ENCODE data around the gene GGCX.
"Not testable (repeated sequence)": the region's sequence is repeated elsewhere in the genome, so short reads cannot be mapped to it uniquely, and the experiment has no call there.

The GGCX gene

GRCh38 chr2:85549095-85549494 is 12.2 kb downstream of the GGCX start:
- Histone ChIP-seq H3K27ac (ENCODE audit: low read depth, low read length) (peak overlapping the region; percentile 75), H3K79me2 (ENCODE audit: control insufficient read depth, insufficient read depth, low read length, unreplicated experiment) (no peaks in the 10 kb centered on the region), H3K27me3 (ENCODE audit: insufficient read depth, low read length) (no peaks in the 10 kb centered on the region)

GRCh38 chr2:85548608-85548900 is 12.7 kb downstream of the GGCX start:
- Histone ChIP-seq H3K79me2 (ENCODE audit: control insufficient read depth, insufficient read depth, low read length, unreplicated experiment) (no peaks in the 10 kb centered on the region), H3K36me3 (ENCODE audit: insufficient read depth, low read length) (peaks cover 29% of the 10 kb centered on the region), H3K27ac (ENCODE audit: low read depth, low read length) (peak overlapping the region; percentile 75; the same call in 1 of the 2 replicates), H3K27me3 (ENCODE audit: insufficient read depth, low read length) (no peaks in the 10 kb centered on the region), H3K4me1 (ENCODE audit: control insufficient read depth, insufficient read depth, low read length, unreplicated experiment) (peaks cover 21% of the 10 kb centered on the region), H2AFZ (ENCODE audit: low read length, unreplicated experiment) (no peak overlapping the region), H3K4me3 (ENCODE audit: low read depth, low read length) (no peak overlapping the region)

More at GRCh38 chr2:85549095-85549494, 12.2 kb downstream of the GGCX start:
- Histone ChIP-seq H3K4me3 (ENCODE audit: low read depth, low read length) (no peak overlapping the region), H3K36me3 (ENCODE audit: insufficient read depth, low read length) (peaks cover 31% of the 10 kb centered on the region), H2AFZ (ENCODE audit: low read length, unreplicated experiment) (no peak overlapping the region), H3K4me1 (ENCODE audit: control insufficient read depth, insufficient read depth, low read length, unreplicated experiment) (peaks cover 21% of the 10 kb centered on the region)

- Histone ChIP-seq H3K27me3 (ENCODE audit: insufficient read depth, low read length) (no peaks in the 10 kb centered on the region), H3K4me1 (ENCODE audit: control insufficient read depth, insufficient read depth, low read length, unreplicated experiment) (peaks cover 21% of the 10 kb centered on the region), H3K27ac (ENCODE audit: low read depth, low read length) (peak overlapping the region; percentile 75; the same call in 1 of the 2 replicates), H3K79me2 (ENCODE audit: control insufficient read depth, insufficient read depth, low read length, unreplicated experiment) (peaks cover 3% of the 10 kb centered on the region), H2AFZ (ENCODE audit: low read length, unreplicated experiment) (no peak overlapping the region), H3K4me3 (ENCODE audit: low read depth, low read length) (no peak overlapping the region), H3K36me3 (ENCODE audit: insufficient read depth, low read length) (peaks cover 32% of the 10 kb centered on the region)
These were observed 13.3 kb downstream of the GGCX start for GRCh38 chr2:85547859-85548607.

- Histone ChIP-seq H3K79me2 (ENCODE audit: control insufficient read depth, insufficient read depth, low read length, unreplicated experiment) (peaks cover 11% of the 10 kb centered on the region), H3K4me1 (ENCODE audit: control insufficient read depth, insufficient read depth, low read length, unreplicated experiment) (peaks cover 29% of the 10 kb centered on the region), H2AFZ (ENCODE audit: low read length, unreplicated experiment) (no peak overlapping the region), H3K27ac (ENCODE audit: low read depth, low read length) (peak overlapping the region; percentile 21), H3K36me3 (ENCODE audit: insufficient read depth, low read length) (peaks cover 40% of the 10 kb centered on the region), H3K4me3 (ENCODE audit: low read depth, low read length) (no peak overlapping the region), H3K27me3 (ENCODE audit: insufficient read depth, low read length) (no peaks in the 10 kb centered on the region)
These were observed 14.0 kb downstream of the GGCX start for GRCh38 chr2:85547089-85547858.

- Histone ChIP-seq H3K36me3 (ENCODE audit: insufficient read depth, low read length) (peaks cover 47% of the 10 kb centered on the region), H3K4me1 (ENCODE audit: control insufficient read depth, insufficient read depth, low read length, unreplicated experiment) (peaks cover 37% of the 10 kb centered on the region), H3K27ac (ENCODE audit: low read depth, low read length) (no peak overlapping the region)
These were observed 15.5 kb downstream of the GGCX start for GRCh38 chr2:85545780-85546240.

GRCh38 chr2:85544915-85545779 is 16.1 kb downstream of the GGCX start:
- Histone ChIP-seq H3K36me3 (ENCODE audit: insufficient read depth, low read length) (peaks cover 50% of the 10 kb centered on the region), H3K27ac (ENCODE audit: low read depth, low read length) (0 out of 2 replicates have a peak overlapping the region, but pooled peaks have one; percentile 13)

More at GRCh38 chr2:85545780-85546240, 15.5 kb downstream of the GGCX start:
- Histone ChIP-seq H3K4me3 (ENCODE audit: low read depth, low read length) (no peak overlapping the region), H2AFZ (ENCODE audit: low read length, unreplicated experiment) (no peak overlapping the region), H3K27me3 (ENCODE audit: insufficient read depth, low read length) (no peaks in the 10 kb centered on the region), H3K79me2 (ENCODE audit: control insufficient read depth, insufficient read depth, low read length, unreplicated experiment) (peaks cover 26% of the 10 kb centered on the region)

GRCh38 chr2:85544254-85544691 is 17.0 kb downstream of the GGCX start:
- peaks cover 41% of the 10 kb centered on the region for H3K79me2 ChIP-seq (ENCODE audit: control insufficient read depth, insufficient read depth, low read length, unreplicated experiment)

More at GRCh38 chr2:85544915-85545779, 16.1 kb downstream of the GGCX start:
- not testable (repeated sequence) for H2AFZ ChIP-seq (ENCODE audit: low read length, unreplicated experiment); H3K4me3 ChIP-seq (ENCODE audit: low read depth, low read length); H3K27me3 ChIP-seq (ENCODE audit: insufficient read depth, low read length)
- Histone ChIP-seq H3K79me2 (ENCODE audit: control insufficient read depth, insufficient read depth, low read length, unreplicated experiment) (peaks cover 32% of the 10 kb centered on the region), H3K4me1 (ENCODE audit: control insufficient read depth, insufficient read depth, low read length, unreplicated experiment) (peaks cover 33% of the 10 kb centered on the region)

GRCh38 chr2:85542777-85543176 is 18.5 kb downstream of the GGCX start:
- no peaks in the 10 kb centered on the region for H3K27me3 ChIP-seq (ENCODE audit: insufficient read depth, low read length)
- no peak overlapping the region for H2AFZ ChIP-seq (ENCODE audit: low read length, unreplicated experiment)
- H3K27ac ChIP-seq (ENCODE audit: low read depth, low read length) = peak overlapping the region; percentile 2; the same call in 1 of the 2 replicates
- peaks cover 16% of the 10 kb centered on the region for H3K4me1 ChIP-seq (ENCODE audit: control insufficient read depth, insufficient read depth, low read length, unreplicated experiment)
- H3K79me2 ChIP-seq (ENCODE audit: control insufficient read depth, insufficient read depth, low read length, unreplicated experiment) = peaks cover 52% of the 10 kb centered on the region
- H3K36me3 ChIP-seq (ENCODE audit: insufficient read depth, low read length) = peaks cover 53% of the 10 kb centered on the region
- peak overlapping the region; percentile 90 for H3K4me3 ChIP-seq (ENCODE audit: low read depth, low read length)

More at GRCh38 chr2:85544254-85544691, 17.0 kb downstream of the GGCX start:
- peak overlapping the region; percentile 13; the same call in 1 of the 2 replicates for H3K27ac ChIP-seq (ENCODE audit: low read depth, low read length)
- H2AFZ ChIP-seq (ENCODE audit: low read length, unreplicated experiment); H3K27me3 ChIP-seq (ENCODE audit: insufficient read depth, low read length); H3K4me3 ChIP-seq (ENCODE audit: low read depth, low read length): not testable (repeated sequence)
- peaks cover 24% of the 10 kb centered on the region for H3K4me1 ChIP-seq (ENCODE audit: control insufficient read depth, insufficient read depth, low read length, unreplicated experiment)
- H3K36me3 ChIP-seq (ENCODE audit: insufficient read depth, low read length) = peaks cover 53% of the 10 kb centered on the region

- Histone ChIP-seq H2AFZ (ENCODE audit: low read length, unreplicated experiment) (no peak overlapping the region), H3K4me1 (ENCODE audit: control insufficient read depth, insufficient read depth, low read length, unreplicated experiment) (peaks cover 24% of the 10 kb centered on the region), H3K4me3 (ENCODE audit: low read depth, low read length) (peak overlapping the region; percentile 90), H3K79me2 (ENCODE audit: control insufficient read depth, insufficient read depth, low read length, unreplicated experiment) (peaks cover 60% of the 10 kb centered on the region), H3K27me3 (ENCODE audit: insufficient read depth, low read length) (no peaks in the 10 kb centered on the region), H3K36me3 (ENCODE audit: insufficient read depth, low read length) (peaks cover 53% of the 10 kb centered on the region), H3K27ac (ENCODE audit: low read depth, low read length) (peak overlapping the region; percentile 96)
These were observed 19.4 kb downstream of the GGCX start for GRCh38 chr2:85541753-85542457.

Data from ACC112 (cell line).